ENCODE results near the gene FAM184A. TPM values are rescaled to one million over a fixed set of nuclear protein-coding genes. Genes with fewer than 3 reads are reported as not detected.
"Not testable (repeated sequence)": the region's sequence is repeated elsewhere in the genome, so short reads cannot be mapped to it uniquely, and the experiment has no call there.

Gene FAM184A
- total RNA-seq, 1 donor from 2014 or later: 3.4 TPM

DNA sequence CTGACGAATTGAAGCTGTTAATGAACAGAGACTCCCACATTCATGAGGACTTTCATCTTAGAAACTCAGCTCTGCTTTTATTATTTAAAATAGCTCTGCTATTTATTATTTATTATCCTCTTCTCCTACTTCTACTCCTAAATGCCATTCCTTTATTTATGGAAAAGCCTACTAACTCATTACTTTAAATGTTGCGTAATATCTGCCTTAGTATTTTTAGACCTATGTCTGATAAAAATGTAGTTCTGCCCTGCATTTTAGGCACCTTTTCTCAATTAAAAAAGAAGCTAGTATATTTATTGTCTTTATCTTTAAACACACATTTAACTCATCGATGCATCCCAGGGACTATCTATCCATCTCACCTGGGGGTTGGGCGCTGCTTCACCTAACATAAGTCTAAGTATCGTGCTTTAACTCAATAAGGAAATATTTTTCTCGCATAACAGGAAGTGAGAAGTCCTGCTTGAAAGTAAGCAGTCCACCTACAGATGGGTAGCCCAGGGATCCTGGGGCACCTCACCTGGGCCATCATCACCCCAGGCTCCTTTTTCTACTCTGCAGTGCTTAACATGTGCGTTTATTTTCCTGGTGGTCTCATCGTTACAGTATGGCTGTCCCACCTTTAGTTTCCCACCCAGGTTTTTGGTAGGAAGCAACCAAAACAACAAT lies 31.3 kb upstream of the FAM184A start:
- no peak for TF ChIP-seq POLR2A (IDR thresholded peaks at IDR 0.05)
- no peak for TF ChIP-seq POLR2AphosphoS5 (IDR thresholded peaks at IDR 0.05; ENCODE audit: insufficient read depth in 1 of 2, low read depth in 1 of 2)
- TF ChIP-seq, protein P1, sequence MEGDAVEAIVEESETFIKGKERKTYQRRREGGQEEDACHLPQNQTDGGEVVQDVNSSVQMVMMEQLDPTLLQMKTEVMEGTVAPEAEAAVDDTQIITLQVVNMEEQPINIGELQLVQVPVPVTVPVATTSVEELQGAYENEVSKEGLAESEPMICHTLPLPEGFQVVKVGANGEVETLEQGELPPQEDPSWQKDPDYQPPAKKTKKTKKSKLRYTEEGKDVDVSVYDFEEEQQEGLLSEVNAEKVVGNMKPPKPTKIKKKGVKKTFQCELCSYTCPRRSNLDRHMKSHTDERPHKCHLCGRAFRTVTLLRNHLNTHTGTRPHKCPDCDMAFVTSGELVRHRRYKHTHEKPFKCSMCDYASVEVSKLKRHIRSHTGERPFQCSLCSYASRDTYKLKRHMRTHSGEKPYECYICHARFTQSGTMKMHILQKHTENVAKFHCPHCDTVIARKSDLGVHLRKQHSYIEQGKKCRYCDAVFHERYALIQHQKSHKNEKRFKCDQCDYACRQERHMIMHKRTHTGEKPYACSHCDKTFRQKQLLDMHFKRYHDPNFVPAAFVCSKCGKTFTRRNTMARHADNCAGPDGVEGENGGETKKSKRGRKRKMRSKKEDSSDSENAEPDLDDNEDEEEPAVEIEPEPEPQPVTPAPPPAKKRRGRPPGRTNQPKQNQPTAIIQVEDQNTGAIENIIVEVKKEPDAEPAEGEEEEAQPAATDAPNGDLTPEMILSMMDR (IDR thresholded peaks at IDR 0.05): no peak
- Histone ChIP-seq H3K36me3 (no peaks in the 10 kb centered on the region), H3K27me3 (no peaks in the 10 kb centered on the region), H3K27ac (no peak overlapping the region), H3K9me3 (no peaks in the 10 kb centered on the region), H3K4me3 (no peak overlapping the region), H3K4me1 (no peaks in the 10 kb centered on the region)
- intact Hi-C loops (cut with DNase I): loop anchor here (5.0 kb wide), 1 partner anchor 142 kb away; no protein-coding TSS in a partner anchor
- no peak for DNase-seq (ENCODE audit: extremely low spot score in 2 of 2)

GRCh38 chr6:119108076-119108475 lies 29.6 kb upstream of the FAM184A start:
- Histone ChIP-seq H3K4me3 (no peak overlapping the region), H3K27me3 (no peaks in the 10 kb centered on the region), H3K9me3 (no peaks in the 10 kb centered on the region), H3K36me3 (no peaks in the 10 kb centered on the region), H3K27ac (no peak overlapping the region), H3K4me1 (no peaks in the 10 kb centered on the region)
- DNase-seq (ENCODE audit: extremely low spot score in 2 of 2): no peak
- intact Hi-C loops (cut with DNase I): no loop called here
- TF ChIP-seq, protein P1 (IDR thresholded peaks at IDR 0.05): no peak
- TF ChIP-seq POLR2AphosphoS5 (IDR thresholded peaks at IDR 0.05; ENCODE audit: insufficient read depth in 1 of 2, low read depth in 1 of 2): no peak
- no peak for TF ChIP-seq POLR2A (IDR thresholded peaks at IDR 0.05)

DNA sequence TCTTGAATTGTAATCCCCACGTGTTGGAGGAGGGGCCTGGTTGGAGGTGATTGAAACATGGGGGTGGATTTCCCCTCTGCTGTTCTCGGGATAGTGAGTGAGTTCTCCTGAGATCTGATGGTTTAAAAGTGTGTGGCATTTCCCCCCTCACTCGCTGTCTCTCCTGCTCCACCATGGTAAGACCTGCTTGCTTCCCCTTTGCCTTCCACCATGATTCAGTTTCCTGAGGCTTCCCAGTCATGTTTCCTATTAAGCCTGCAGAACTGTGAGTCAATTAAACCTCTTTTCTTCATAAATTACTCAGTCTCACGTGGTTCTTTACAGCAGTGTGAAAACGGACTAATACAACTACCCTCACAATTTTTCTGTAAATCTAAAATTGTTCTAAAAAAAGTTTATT lies 26.8 kb upstream of the FAM184A start:
- DNase-seq (ENCODE audit: extremely low spot score in 2 of 2): no peak
- Histone ChIP-seq H3K4me3 (no peak overlapping the region), H3K9me3 (no peaks in the 10 kb centered on the region), H3K27me3 (no peaks in the 10 kb centered on the region), H3K36me3 (no peaks in the 10 kb centered on the region), H3K27ac (no peak overlapping the region), H3K4me1 (no peaks in the 10 kb centered on the region)
- intact Hi-C loops (cut with DNase I): no loop called here
- TF ChIP-seq, protein P1 (IDR thresholded peaks at IDR 0.05): no peak
- TF ChIP-seq POLR2A (IDR thresholded peaks at IDR 0.05): no peak
- TF ChIP-seq POLR2AphosphoS5 (IDR thresholded peaks at IDR 0.05; ENCODE audit: insufficient read depth in 1 of 2, low read depth in 1 of 2): no peak

DNA sequence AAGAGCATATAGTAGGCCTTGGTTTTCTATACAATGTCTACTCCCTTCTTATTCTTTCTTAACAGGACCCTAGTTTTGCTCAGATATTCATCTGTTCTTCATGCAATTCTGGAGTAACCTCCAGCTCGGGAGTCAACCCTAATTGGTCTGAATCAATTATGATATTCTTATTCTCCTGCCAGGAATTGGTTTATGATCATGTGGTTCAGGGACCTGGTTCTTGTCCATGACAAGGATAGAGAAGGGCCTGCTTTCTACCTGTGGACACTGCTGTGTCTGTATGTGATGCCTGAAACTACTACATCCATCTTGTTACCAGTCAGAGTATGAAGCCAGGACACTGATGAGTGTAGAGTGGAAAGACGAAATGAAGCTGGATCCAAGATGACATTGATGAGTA lies 24.4 kb upstream of the FAM184A start:
- intact Hi-C loops (cut with DNase I): no loop called here
- Histone ChIP-seq H3K27ac (no peak overlapping the region), H3K4me1 (no peaks in the 10 kb centered on the region), H3K36me3 (no peaks in the 10 kb centered on the region), H3K9me3 (no peaks in the 10 kb centered on the region), H3K27me3 (no peaks in the 10 kb centered on the region), H3K4me3 (no peak overlapping the region)
- TF ChIP-seq, protein P1 (IDR thresholded peaks at IDR 0.05): no peak
- no peak for TF ChIP-seq POLR2AphosphoS5 (IDR thresholded peaks at IDR 0.05; ENCODE audit: insufficient read depth in 1 of 2, low read depth in 1 of 2)
- no peak for TF ChIP-seq POLR2A (IDR thresholded peaks at IDR 0.05)
- no peak for DNase-seq (ENCODE audit: extremely low spot score in 2 of 2)

GRCh38 chr6:119100115-119100514 lies 21.7 kb upstream of the FAM184A start:
- intact Hi-C loops (cut with DNase I): no loop called here
- DNase-seq (ENCODE audit: extremely low spot score in 2 of 2): no peak
- H3K27me3 ChIP-seq: no peaks in the 10 kb centered on the region
- H3K9me3 ChIP-seq: no peaks in the 10 kb centered on the region
- H3K4me1 ChIP-seq: peaks cover 5% of the 10 kb centered on the region
- no peak for TF ChIP-seq POLR2AphosphoS5 (IDR thresholded peaks at IDR 0.05; ENCODE audit: insufficient read depth in 1 of 2, low read depth in 1 of 2)
- no peak for TF ChIP-seq POLR2A (IDR thresholded peaks at IDR 0.05)
- TF ChIP-seq, protein P1 (IDR thresholded peaks at IDR 0.05): no peak
- H3K27ac ChIP-seq: no peak overlapping the region
- H3K36me3 ChIP-seq: no peaks in the 10 kb centered on the region
- H3K4me3 ChIP-seq: no peak overlapping the region

GRCh38 chr6:119097815-119098361 lies 19.4 kb upstream of the FAM184A start:
- intact Hi-C loops (cut with DNase I); H3K36me3 ChIP-seq; H3K4me3 ChIP-seq; H3K4me1 ChIP-seq; H3K9me3 ChIP-seq; H3K27me3 ChIP-seq; DNase-seq (ENCODE audit: extremely low spot score in 2 of 2): not testable (repeated sequence)
- H3K27ac ChIP-seq: peak overlapping the region; percentile 45
